T47D (cell line): Measurements from ENCODE around the gene RAB32.

Source experiments
- DNase-seq, 2 experiments: peaks; one replicate each; pipeline versions ENCODE4 v3.0.0 to v3.0.0-alpha.2; 2011 to 2012; ENCODE audit warnings: low read depth in 1 of 2, low spot score in 1 of 2
- JUND ChIP-seq: IDR thresholded peaks from 2 replicates; pipeline ENCODE4 v1.6.1; 2012; ENCODE audit warnings: low read depth
- in situ Hi-C: cut with HindIII; loops from 2 replicates; pipeline ENCODE4 v1.10.0; 2016; ENCODE audit warnings: low sequenced_read_pairs, low pct_unique_long_range_greater_than_20kb

Gene RAB32

DNA sequence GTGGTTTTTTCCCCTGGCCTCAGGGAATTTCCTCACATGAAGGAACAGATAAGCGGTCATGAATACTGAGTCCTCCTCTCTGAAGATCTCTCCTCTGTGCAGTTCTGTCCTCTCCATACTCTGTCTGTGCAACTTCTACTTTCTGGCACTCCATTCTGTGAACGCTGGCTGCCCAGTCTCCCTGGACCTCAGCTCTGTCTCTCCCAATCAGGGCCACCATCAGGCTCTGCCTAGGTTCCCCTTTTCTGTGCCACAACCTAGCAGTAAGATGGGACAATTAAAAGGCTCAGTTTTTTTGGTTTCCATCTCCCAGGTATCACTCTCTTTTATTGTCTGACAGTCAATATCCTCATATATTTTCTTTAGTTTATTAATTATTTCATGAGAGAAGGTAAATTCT lies 50.4 kb downstream of the RAB32 start:
- DNase-seq = no peak
- in situ Hi-C loops = no loop called here
- TF ChIP-seq JUND = no peak

DNA sequence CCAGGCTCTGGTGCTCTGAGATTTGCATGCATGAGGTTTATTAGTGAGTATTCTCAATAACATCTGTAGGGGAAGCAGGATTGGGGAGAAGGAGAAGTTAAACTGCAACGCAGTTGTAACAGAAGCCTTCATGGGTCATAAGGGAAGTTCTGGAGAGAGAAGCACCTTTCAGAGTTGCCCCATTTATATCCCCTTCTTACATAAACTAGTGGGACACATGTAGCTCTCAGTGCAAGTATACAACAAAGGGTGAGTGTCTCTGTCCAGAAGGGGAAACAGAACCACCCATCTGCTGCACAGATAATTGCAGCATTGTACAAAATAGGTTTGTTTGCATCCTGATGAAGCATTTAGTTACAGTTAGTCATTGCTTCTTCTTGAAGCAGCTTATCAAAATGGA lies 50.9 kb downstream of the RAB32 start:
- TF ChIP-seq JUND = no peak
- in situ Hi-C loops = no loop called here
- DNase-seq = no peak

DNA sequence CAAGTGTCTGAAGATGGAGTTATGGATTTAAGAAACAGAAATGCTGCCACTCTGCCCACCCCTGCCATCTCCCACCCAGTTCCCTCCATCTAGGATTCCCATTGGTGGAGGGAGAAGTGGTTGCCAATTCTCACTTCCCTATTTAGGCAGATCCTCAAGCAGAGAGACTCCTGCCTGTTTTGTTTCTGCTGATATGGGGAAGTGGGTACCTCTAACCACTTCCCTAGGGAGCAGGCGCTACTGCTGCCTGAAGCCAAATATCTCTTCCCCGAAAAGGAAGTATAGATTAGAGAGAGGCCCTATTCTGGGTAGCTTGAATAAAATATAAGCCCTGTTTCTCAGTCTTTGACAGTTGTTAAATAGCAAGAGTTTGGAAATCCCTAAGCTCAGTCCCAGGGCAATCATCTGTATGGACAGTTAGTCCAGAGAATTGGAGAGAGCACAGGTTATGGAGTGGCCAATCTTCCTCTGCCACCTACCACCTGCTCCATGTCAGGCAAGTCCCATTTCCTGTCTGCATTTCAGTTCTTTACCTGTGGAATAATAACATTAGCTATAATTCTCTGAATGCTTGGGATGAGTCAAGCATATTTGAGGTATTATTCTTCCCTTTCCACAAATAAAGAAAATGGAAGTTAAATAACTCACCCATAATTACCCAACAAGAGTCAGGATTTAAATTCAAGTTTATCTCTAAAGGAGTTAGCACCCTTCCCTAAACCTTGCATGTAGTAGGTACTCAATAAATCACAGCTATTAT lies 52.5 kb downstream of the RAB32 start:
- DNase-seq = no peak
- in situ Hi-C loops = no loop called here

DNA sequence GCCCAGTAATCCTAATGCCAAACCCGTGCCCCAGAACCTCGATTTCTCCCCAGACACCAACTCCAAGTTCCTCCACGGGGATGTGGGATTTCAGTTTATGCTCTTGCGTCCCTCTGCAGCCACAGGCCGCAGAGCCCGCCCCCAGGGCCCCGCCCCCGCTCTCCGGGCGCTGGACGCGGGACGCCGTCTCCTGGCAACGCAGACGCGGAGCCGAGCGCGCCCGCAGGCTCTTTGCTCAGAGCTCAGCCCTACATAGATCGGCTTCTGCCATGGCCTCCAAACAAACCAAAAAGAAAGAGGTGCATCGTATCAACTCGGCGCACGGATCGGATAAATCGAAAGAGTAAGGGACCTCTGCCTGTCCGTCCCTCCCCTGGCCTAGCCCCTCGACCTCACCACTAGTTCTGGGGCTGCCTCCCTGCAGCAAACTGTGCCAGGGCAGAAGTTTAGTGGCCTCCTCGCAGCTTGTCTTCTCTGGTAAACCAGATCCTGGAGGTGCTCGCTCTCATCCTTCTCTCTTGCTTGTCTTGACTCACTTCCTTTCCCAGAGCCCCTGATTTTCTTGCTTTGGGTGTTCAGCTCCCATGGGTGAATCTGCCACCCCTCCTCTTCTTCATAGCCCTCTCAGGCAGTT lies 55.3 kb downstream of the RAB32 start, which contains the start of gene ADGB:
Gene ADGB, plus strand, starts transcription at position 201 of the 634 bp plus-strand sequence. Its CDS starts 69 bp downstream, at position 270.
- TF ChIP-seq JUND = no peak
- in situ Hi-C loops = no loop called here
- DNase-seq = peak; percentile 30 to 55

More for the DNA sequence above, 52.5 kb downstream of the RAB32 start:
- no peak for TF ChIP-seq JUND

DNA sequence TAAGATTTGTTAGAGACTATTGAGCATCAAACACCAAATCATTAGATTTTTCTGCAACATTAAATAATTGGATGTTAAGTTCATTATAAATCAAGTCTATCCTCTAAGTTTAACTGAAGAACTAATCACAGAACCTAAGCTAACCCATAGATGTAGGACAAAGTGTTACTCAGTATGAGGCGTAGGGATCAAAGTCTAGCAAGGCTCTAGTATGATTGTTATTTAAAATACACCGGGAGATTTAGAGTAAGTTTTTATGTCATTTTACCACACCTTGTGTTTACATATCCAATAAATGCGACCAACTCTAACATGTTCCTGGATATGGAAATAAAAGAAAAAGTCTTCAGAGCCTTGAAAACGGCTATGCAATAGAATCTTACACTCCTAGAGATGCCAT lies 57.7 kb downstream of the RAB32 start:
- no peak for DNase-seq
- in situ Hi-C loops = no loop called here
- TF ChIP-seq JUND = no peak

DNA sequence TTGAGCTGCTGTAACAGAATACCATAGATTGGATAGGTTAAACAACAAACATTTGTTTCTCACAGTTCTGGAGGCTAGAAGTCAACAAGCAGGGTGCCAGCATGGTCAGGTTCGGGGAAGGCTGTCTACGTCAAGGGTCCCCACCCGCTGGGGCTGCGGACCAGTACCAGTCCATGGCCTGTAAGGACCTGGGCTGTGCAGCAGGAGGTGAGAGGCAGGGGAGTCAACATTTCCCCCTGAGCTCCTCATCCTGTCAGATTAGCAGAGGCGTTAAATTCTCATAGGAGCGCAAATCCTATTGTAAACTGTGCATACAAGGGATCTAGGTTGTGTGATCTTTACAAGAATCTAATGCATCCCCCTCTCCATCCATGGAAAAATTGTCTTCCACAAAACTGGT lies 58.9 kb downstream of the RAB32 start:
- no peak for DNase-seq
- no peak for TF ChIP-seq JUND
- in situ Hi-C loops = no loop called here
